GM19324 (cell line): ENCODE data around the gene DNAL1.
A peak's percentile ranks its signal among the peaks of the same experiment; 100 is the strongest.
"Not testable (repeated sequence)": the region's sequence is repeated elsewhere in the genome, so short reads cannot be mapped to it uniquely, and the experiment has no call there.

Experiments
- ATAC-seq: cut with Tn5 transposase; IDR thresholded peaks from one replicate; pipeline ENCODE4 v1.9.1; 2021; ENCODE audit warnings: mild to moderate bottlenecking, moderate library complexity; ENCODE audit not compliant: unreplicated experiment, low FRiP score

DNAL1 gene, protein sequence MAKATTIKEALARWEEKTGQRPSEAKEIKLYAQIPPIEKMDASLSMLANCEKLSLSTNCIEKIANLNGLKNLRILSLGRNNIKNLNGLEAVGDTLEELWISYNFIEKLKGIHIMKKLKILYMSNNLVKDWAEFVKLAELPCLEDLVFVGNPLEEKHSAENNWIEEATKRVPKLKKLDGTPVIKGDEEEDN

DNA sequence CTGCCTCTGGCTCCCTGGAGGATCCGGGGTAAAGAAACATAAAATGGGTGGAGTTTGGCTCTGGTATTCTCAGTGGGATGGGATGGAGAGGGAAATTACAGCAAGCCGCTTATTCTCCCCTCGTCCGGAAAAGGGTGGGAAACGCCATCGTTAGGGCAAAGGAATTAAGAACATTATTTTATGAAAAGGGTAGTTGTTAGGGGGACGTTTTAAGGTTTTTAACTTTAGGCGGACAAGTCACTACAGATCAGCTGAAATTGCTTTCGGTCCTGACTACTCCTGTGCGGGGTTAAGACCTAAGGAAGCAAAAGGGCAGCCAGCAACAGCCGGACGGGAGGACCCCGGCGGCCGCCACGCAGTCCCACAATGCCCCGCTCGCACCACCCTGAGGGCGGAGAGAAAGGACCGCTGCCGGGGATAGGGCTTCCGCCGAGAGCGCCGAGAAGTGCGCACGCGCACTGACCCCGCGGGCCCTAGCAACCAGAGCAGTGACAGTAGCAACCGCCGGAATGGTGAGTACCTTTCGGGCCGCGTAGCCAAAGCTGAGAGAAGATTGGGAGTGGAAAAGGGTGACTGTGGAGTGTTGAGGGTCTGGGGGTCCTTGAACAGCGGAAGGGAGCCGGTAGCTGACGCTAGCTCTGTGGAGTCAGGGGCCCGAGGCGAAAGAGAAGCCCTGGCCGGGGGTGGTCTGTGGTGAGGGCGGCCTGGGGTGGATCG, at the start of gene DNAL1:
DNAL1 (plus strand) TSS at position 456 of the 717 bp plus-strand sequence; CDS start at position 510, 54 bp downstream.
- peak; percentile 99 for ATAC-seq

DNA sequence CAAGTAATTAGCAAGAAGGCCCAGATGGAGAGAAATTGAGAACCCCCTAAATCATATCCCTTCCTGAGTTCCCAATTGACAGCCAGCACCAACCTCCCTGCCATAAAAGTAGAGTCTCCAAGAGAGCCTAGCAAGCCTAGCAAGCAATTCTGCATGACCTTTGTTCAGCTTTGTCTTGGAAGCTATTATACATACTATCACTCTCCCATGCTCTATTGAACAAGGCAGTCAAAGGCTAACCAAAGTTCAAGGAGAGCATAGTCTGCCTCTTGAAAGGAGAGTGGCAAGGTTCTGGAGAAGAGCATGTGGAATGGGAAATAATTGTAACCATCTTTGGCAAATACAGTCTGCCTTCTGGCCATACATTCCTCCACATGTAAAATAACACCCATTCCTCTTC, 45.3 kb upstream of the DNAL1 start:
- no peak for ATAC-seq

DNA sequence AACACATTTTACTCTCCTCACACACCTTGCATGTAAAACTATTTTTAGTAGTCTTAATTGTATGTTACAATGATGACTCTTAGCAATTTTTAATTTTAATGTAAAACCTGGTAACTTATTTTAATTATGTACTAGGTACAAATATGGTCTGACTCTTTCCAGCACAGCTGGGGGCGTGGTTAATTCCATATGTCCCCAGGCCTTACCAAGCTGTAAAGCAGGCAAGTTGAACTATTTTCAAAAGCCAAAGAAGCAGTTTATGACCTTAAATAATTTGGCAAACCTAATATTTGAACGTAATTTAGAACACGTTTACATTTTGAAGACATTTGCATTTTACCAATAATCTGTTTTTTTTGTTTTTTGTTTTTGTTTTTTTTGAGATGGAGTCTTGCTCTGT, 41.8 kb upstream of the DNAL1 start:
- ATAC-seq: no peak

DNA sequence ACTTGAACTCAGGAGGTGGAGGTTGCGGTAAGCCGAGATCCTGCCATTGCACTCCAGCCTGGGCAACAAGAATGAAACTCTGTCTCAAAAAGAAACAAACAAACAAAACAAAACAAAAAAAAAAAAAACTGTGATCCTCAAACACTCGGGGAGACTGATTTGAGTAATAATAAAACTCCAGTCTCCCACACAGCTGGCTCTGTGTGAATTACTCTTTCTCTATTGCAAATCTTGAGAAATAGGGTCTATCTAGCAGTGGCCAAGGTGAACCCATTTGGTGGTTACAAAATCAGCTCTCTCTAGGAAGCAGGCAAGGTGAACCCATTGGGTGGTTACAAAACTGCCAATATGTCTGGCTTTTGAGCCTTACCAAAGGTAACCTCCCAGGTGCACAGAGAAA, 38.5 kb upstream of the DNAL1 start:
- no peak for ATAC-seq

DNA sequence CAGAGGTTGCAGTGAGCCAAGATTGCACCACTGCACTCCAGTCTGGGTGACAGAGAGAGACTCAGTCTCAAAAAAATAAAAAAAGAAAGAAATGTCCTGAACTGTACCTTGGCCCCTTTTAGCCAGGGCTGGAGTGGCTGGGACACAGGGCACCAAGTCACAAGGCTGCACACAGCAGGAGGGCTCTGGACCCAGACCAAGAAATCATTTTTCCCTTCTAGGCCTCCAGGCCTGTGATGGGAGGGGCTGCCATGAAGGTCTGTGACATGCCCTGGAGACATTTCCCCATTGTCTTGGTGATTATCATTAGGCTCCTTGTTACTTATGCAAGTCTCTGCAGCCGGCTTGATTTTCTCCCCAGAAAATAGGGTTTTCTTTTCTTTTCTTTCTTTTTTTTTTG, 37.5 kb upstream of the DNAL1 start:
- ATAC-seq: no peak

DNA sequence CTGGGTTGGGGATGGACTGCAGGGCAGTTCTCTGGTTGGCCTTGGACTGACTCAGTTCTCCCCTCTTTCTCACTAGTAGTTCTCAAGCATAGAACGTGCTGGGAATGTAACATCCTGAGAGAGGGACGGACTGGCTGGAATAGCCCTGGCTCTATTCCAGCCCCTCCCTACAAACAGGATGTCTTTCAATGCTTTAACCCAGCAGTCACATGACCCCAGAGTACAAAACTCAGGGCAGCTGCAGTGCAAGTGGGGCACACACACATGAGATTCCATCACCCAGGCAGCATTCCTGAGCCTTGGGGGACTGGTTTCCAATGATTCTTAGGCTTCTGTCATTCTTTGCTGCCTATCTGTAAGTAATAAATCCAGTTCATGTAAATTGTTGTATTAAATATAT, 34.1 kb upstream of the DNAL1 start:
- no peak for ATAC-seq

DNA sequence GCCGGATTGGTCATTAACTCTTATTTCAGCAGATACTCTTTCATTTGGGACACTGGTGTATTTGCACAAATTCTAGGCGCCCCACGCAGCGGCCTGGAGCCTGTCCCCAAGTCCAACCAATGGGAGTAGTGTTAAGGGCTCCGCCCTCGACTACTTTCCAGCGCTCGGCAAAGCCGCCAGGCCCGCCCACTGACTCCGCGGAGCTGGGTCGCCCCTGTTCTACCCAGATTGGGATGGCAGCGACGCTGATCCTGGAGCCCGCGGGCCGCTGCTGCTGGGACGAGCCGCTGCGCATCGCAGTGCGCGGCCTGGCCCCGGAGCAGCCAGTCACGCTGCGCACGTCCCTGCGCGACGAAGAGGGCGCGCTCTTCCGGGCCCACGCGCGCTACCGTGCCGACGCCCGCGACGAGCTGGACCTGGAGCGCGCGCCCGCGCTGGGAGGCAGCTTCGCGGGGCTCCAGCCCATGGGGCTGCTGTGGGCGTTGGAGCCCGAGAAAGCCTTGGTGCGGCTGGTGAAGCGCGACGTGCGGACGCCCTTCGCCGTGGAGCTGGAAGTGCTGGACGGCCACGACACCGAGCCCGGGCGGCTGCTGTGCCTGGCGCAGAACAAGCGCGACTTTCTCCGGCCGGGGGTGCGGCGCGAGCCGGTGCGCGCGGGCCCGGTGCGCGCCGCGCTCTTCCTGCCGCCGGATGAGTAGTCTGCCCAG, 32.3 kb upstream of the DNAL1 start, which contains the start of gene ACOT6:
ACOT6 (plus strand) TSS at position 179 of the 707 bp plus-strand sequence; CDS start at position 234, 55 bp downstream.
- ATAC-seq: peak; percentile 64

DNA sequence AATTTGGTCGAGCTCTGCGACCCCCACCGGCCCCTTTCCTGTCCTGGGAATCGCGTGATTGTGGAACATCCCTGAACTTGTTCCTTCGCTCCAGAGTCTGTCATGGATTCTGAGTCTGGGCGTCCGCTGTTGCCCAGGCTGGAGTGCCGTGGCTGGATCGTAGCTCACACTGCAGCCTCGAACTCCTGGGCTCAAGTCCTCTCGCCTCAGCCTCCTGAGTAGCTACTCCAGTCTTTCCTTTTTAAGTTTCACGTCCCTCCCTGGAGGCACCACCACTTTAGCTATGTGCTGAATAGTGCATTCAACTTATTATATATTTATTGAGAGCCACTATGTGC, 31.8 kb upstream of the DNAL1 start:
- ATAC-seq: no peak

DNA sequence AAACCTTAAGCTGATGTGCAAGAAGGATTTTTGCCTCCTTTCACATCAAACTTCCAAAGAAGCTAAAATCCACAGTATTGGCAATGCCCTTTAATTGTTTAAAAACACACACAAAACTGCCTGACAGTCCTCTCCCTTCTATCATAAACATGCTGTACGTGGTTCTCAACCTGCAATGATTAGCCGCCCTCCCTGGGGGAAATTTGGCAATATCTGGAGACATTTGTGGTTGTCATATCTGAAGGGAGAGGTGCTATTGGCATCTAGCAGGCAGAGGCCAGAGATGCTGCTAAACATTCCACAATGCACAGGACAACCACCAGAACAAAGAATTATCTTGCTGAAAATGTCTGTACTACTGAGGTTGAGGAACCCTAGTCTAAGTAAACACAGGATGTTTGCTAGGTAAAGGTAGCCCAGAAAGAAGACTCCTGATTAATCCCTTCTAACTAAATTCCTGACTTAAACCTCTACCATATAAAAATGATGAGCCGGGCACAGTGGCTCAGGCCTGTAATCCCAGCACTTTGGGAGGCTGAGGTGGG, 31.3 kb upstream of the DNAL1 start:
- no peak for ATAC-seq

DNA sequence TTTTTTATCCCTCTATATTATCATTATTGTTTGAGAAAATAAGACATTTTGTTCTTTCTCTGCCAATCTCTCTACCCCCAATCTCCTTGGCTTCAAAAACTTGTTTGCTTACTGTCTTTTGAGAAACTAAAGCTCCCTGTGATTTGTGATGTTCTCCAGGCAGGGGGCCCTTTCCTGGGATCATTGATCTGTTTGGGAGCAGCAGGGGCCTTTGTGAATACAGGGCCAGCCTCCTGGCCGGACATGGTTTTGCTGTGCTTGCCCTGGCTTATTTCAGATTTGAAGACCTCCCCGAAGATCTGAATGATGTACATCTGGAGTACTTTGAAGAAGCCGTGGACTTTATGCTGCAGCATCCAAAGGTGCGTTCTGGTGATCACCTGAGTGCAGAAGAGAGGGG, 28.0 kb upstream of the DNAL1 start:
- ATAC-seq: no peak

DNA sequence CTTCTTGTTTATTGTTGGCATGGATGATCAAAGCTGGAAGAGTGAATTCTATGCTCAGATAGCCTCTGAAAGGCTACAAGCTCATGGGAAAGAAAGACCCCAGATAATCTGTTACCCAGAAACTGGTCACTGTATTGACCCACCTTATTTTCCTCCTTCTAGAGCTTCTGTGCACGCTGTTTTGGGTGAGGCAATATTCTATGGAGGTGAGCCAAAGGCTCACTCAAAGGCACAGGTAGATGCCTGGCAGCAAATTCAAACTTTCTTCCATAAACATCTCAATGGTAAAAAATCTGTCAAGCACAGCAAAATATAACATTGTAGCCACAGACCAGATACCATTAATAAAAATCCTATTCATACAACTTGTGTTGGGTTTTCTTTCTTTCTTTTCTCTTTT, 25.3 kb upstream of the DNAL1 start:
- ATAC-seq: no peak

DNA sequence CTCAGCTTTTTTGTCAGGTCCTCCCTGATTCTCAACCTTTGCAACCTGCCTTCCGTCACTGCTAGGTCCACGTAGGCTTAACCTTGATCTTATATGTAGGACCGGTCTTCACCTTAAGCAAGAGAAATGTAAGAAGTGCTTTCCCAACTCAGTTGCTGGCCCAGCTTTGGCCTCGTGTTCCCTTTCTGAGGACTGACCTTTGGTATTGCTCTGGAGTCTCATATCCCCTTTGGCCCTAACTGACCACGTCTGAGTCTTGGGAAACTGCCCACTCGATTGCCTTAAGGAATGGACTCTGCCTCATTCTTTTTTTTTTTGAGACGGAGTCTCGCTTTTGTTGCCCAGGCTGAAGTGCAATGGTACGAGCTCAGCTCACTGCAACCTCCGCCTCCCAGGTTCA, 24.5 kb upstream of the DNAL1 start:
- ATAC-seq: no peak

DNA sequence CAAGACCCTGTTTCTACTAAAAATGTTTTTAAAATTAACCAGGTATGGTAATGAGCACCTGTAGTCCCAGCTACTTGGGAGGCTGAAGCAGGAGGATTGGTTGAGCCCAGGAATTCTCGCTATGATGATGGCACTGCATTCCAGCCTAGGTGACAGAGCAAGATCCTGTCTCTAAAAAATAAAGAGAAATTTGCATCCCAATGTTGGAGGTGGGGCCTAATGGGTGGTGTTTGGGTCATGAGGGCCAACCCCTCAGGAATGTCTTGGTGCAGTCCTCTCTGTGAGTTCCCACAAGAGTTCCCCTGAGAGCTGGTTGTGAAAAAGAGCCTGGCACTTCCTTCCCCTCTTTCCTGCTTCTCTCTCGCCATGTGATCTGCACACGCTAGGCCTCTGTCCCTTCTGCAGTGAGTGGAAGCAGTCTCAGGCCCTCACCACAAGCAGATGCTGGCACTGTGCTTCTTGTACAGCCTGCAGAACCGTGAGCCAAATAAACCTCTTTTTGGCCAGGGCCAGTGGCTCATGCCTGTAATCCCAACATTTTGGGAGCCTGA, 21.2 kb upstream of the DNAL1 start:
- no peak for ATAC-seq

DNA sequence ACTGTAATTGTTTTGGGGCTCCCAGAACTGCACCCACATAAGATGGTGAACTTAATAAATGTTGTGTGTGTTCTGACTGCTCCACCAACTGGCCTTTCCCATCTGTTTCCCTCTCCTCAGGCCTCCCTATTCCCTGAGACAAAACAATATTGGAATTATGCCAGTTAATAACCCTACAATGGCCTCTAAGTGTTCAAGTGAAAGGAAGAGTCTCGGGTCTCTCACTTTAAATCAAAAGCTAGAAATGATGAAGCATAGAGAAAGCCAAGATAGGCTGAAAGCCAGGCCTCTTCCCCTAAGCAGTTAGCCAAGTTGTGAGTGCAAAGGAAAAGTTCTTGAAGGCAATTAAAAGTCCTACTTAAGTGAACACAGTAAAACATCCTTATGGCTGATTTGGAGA, 19.1 kb upstream of the DNAL1 start:
- ATAC-seq: no peak

DNA sequence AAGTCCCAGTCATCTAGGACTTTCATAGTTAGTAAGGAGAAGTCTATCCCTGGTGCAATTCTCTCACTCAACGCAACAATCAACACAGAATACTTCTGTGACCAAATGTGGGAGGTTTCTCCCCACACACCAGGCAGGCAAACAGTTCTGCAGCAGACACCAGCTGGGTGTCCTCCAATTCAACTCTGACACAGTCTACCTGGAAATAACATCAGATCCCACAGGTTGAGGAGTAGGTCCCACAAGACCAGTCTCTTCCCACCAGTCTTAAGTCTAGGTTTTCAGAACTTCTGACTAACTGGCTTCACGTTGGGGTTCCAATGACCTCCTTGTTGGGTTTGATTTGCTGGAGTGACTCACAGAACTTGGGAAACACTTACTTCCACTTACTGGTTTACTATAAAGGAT, 17.6 kb upstream of the DNAL1 start:
- no peak for ATAC-seq

DNA sequence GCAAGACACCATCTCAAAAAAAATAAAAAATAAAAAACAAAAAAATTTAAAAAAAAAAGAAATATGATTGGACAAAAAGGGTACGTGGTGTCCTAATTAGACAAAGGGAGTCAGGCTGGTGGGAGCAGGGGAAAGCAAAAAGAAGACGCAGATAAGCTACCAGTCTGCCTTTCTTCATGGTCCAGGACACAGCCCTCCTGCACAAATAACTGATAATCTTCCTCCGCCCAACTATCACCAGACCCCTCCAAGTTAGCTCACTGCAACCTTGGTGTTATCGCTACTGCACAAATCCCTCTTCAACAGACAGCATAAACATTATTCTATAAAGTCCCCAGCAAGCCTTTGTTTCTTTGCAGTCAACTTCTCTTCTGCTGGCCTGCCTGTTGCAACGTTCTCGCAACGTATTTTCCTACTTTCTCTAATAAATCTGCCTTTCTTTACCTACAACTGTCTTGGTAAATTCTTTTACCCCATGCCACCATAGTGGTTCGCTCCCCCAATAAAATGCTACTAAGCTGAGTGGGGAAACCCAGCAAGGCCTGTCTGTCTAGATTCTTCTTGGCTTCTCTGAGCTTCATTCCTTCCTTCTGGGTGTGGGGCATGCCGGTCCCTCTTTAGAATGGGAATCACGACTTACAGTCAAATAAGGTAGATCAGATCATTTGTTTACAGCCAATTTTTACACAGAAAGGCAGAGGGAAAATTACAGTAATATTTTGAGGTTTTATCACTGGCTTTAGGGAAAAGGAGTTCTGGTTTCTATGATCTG, 14.6 kb upstream of the DNAL1 start:
- ATAC-seq: no peak

DNA sequence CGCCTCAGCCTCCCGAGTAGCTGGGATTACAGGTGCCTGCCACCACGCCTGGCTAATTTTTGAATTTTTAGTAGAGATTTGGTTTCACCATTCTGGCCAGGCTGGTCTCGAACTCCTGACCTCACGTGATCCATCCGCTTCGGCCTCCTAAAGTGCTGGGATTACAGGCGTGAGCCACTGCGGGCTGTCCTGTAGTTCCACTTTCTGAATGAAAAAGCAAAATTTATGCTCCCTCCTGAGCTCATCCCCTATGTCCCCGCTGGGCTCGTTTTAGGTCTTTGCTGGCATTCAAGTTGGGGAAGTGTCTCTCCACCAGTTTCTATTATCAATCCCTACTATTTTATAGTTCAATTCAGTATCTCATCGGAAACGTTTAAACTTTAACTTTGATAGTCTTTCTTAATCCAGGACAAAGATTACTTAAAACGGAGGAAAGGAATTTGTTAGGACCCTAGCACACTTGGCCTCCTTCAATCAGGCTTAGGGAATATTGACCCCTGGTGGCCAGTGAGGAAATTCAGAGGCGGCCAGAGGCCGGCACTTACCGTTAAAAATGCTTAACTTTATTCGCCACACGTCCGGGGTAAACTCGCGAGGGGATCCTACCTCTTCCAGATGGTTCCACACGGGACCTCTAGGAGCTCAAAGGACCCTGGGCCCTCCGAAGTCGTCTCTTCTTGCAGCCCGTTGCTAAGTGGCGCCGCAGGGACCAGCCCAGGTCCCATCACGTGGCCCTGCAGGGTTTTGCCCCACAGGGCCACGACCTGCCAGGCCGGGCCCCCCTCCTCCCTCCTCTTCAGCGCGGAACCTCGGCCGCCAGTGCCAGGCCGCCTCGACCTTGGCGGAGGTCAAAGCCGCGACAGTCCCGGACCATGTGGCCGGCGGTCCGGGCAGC, 11.4 kb upstream of the DNAL1 start:
- ATAC-seq: peak; percentile 54

DNA sequence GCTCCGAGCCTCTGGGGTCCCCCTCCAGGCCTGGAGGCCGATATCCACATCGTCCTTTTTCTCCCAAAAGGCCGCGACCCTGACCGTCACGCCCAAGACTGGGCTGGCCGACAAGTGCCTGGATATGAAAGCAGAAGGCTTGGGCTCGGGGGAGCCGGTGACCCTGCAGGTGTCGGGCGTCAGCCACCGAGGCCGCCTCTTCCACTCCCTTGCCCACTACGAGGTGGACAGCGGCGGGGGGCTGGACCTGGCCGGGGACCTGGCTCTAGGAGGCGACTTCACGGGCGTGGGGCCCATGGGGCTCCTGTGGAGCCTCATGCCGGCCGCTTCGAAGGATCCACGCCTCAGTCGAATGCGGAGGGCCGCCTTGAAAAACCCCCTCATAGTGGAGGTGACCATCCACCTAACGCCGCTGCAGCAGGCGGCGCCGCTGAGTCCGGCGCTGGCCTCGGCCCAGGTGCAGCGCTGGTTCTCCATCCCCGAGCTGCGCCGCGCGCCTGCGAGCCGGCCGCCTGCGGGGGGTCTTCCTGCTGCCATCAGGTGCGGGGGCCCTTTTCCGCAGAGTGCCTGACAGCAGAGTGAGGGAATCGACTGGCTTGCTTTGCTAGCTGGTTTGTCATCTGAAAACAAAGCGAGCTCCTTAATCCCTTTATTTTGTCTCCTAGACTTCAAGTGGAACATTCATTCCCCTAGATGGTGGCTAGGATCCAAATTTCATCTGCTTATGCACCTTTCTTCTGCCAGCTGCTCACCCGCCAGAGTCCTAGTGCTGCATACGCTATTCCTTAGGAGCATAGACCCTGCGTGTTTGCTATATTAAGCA, 10.6 kb upstream of the DNAL1 start:
- ATAC-seq: no peak

DNA sequence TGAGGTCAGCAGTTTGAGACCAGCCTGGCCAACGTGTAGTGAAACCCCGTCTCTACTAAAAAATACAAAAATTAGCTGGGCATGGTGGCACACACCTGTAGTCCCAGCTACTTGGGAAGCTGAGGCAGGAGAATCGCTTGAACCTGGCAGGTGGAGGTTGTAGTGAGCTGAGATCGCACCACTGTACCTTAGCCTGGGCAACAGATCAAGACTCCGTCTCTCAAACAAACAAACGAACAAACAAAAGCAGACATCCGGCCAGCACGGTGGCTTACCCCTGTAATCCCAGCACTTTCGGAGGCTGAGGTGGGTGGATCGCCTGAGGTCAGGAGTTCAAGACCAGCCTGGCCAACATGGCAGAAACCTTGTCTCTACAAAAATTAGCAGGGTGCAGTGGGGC, 8.4 kb upstream of the DNAL1 start:
- ATAC-seq: not testable (repeated sequence)
